B cell (primary cell): ENCODE measurements around the gene TPRG1L. TPM values are rescaled to one million over a fixed set of nuclear protein-coding genes. Genes with fewer than 3 reads are reported as not detected.

ENCODE experiments used
- ATAC-seq: fragments of 200-7000 bp; cut with Tn5 transposase; one replicate; pipeline ENCODE4 v1.10.0; 2021; ENCODE audit warnings: low read depth, mild to moderate bottlenecking, moderate number of reproducible peaks, moderate library complexity
- CTCF ChIA-PET: fragments of 350-600 bp; sonication (Branson Sonifier 250); formaldehyde crosslinking; loops from one replicate; lab custom pipeline; 2021; ENCODE audit warnings: antibody characterized with exemption, inconsistent platforms; lab: Charles Lee
- POLR2A ChIA-PET: fragments of 350-600 bp; sonication (Branson Sonifier 250); formaldehyde crosslinking; loops from one replicate; lab custom pipeline; 2021; ENCODE audit warnings: antibody characterized with exemption; lab: Charles Lee
- DNase-seq: peaks from one replicate; pipeline ENCODE4 v3.0.0; 2013
- H2AFZ ChIP-seq: 2 replicates; pipeline ENCODE4 v1.6.1; 2012; ENCODE audit warnings: mild to moderate bottlenecking, low read depth, low read length; ENCODE audit not compliant: insufficient read depth, poor library complexity, severe bottlenecking
- H3K27ac ChIP-seq, 2 donors: 1 replicate in 1 of 2; 2 replicates in 1 of 2; pipeline ENCODE4 v1.5.1; 2012 to 2013; ENCODE audit warnings: low read length in 2 of 2, mild to moderate bottlenecking in 2 of 2, moderate library complexity in 1 of 2
- H3K27me3 ChIP-seq, 4 experiments: fragments of 200-600 bp in 1 of 4; sonication (generic) in 1 of 4; replicated peaks in 1 of 4; 1 replicate in 2 of 4; 2 replicates in 2 of 4; pipeline versions ENCODE4 v1.6.1 to v1.7.0; 2013 to 2016; ENCODE audit warnings: low read length in 3 of 4, mild to moderate bottlenecking in 2 of 4, mixed read lengths in 1 of 4, moderate library complexity in 1 of 4; ENCODE audit not compliant: insufficient read depth in 4 of 4, control insufficient read depth in 3 of 4; ENCODE audit errors: control extremely low read depth in 1 of 4
- H3K36me3 ChIP-seq, 2 experiments: replicated peaks in 1 of 2; 1 replicate in 1 of 2; 2 replicates in 1 of 2; pipeline versions ENCODE4 v1.6.1 to v1.7.1; 2013; ENCODE audit warnings: low read length in 1 of 2; ENCODE audit not compliant: insufficient read depth in 2 of 2, control insufficient read depth in 1 of 2; ENCODE audit errors: control extremely low read depth in 1 of 2, extremely low read depth in 1 of 2
- H3K4me1 ChIP-seq, 2 donors: fragments of 200-600 bp in 1 of 2; sonication (generic) in 1 of 2; 1 replicate in 1 of 2; 2 replicates in 1 of 2; pipeline versions ENCODE4 v1.5.1 to v1.6.1; 2013 to 2017; ENCODE audit warnings: low read length in 2 of 2; ENCODE audit not compliant: control insufficient read depth in 2 of 2, insufficient read depth in 2 of 2
- H3K4me2 ChIP-seq: replicated peaks from 2 replicates; pipeline ENCODE3; 2012; ENCODE audit warnings: mild to moderate bottlenecking, low read depth, low read length; ENCODE audit not compliant: poor library complexity, severe bottlenecking
- H3K4me3 ChIP-seq, 5 experiments: fragments of 200-600 bp in 1 of 5; sonication (generic) in 1 of 5; 1 replicate in 3 of 5; 2 replicates in 2 of 5; pipeline versions ENCODE4 v1.5.1 to v1.7.0; 2011 to 2016; ENCODE audit warnings: low read length in 4 of 5, mild to moderate bottlenecking in 4 of 5, low read depth in 2 of 5, control low read depth in 1 of 5, moderate library complexity in 1 of 5; ENCODE audit not compliant: insufficient read depth in 1 of 5; ENCODE audit errors: control extremely low read depth in 1 of 5, extremely low read depth in 1 of 5
- H3K79me2 ChIP-seq: fragments of 200-600 bp; sonication (generic); one replicate; pipeline ENCODE4 v1.6.0; 2016; ENCODE audit warnings: low read length; ENCODE audit not compliant: control insufficient read depth, insufficient read depth
- H3K9ac ChIP-seq: fragments of 200-600 bp; sonication (generic); 2 replicates; pipeline ENCODE4 v1.6.1; 2017; ENCODE audit warnings: mild to moderate bottlenecking, low read length, moderate library complexity
- H3K9me3 ChIP-seq, 3 donors: one replicate each; pipeline versions ENCODE4 v1.6.1 to v1.7.1; 2013; ENCODE audit warnings: low read length in 2 of 3; ENCODE audit not compliant: control insufficient read depth in 2 of 3, insufficient read depth in 1 of 3; ENCODE audit errors: control extremely low read depth in 1 of 3
- H4K20me1 ChIP-seq: 2 replicates; pipeline ENCODE4 v1.6.0; 2012; ENCODE audit warnings: mild to moderate bottlenecking, low read length; ENCODE audit not compliant: insufficient read depth, control insufficient read depth, poor library complexity, severe bottlenecking
- H3K27ac Mint-ChIP-seq: one replicate; pipeline ENCODE4 v1.8.0; 2021; ENCODE audit warnings: mixed read lengths
- H3K27me3 Mint-ChIP-seq: one replicate; pipeline ENCODE4 v1.8.0; 2021; ENCODE audit warnings: mixed read lengths
- H3K4me1 Mint-ChIP-seq: one replicate; pipeline ENCODE4 v1.8.0; 2021; ENCODE audit warnings: mixed read lengths
- H3K4me3 Mint-ChIP-seq: one replicate; pipeline ENCODE4 v1.8.0; 2021; ENCODE audit warnings: mixed read lengths
- H3K9me3 Mint-ChIP-seq: one replicate; pipeline ENCODE4 v1.8.0; 2022; ENCODE audit warnings: mixed read lengths; ENCODE audit not compliant: insufficient read depth
- CTCF ChIP-seq: fragments of 200-600 bp; IDR thresholded peaks from one replicate; pipeline ENCODE4 v1.8.0; 2022; ENCODE audit warnings: antibody characterized with exemption, mild to moderate bottlenecking
- EZH2 ChIP-seq: IDR thresholded peaks from 2 replicates; pipeline ENCODE4 v1.6.1; 2012; ENCODE audit warnings: borderline replicate concordance, low read depth, mild to moderate bottlenecking, moderate library complexity, low read length; ENCODE audit not compliant: insufficient read depth, poor library complexity, severe bottlenecking
- WGBS: methylation state at CpG from one replicate; pipeline ENCODE4 v1.1.5; 2013; ENCODE audit warnings: missing lambda C conversion rate; ENCODE audit not compliant: insufficient coverage; 5-methylcytosine and 5-hydroxymethylcytosine counted together
- intact Hi-C: fragments of 100-400 bp; cut with micrococcal nuclease; formaldehyde crosslinking; loops from one replicate; pipeline ENCODE4 v1.10.0; 2022
- polyA plus RNA-seq: library from polyadenylated mRNA; depleted of rRNA; stranded (reverse); fragments of >200 nt; gene quantifications from 2 replicates; pipeline ENCODE4 v1.2.3, GENCODE V29; 2012
- total RNA-seq, 2 donors: library from RNA; stranded (reverse); fragments of 120-200 nt in 1 of 2; gene quantifications; 1 replicate in 1 of 2; 2 replicates in 1 of 2; pipeline versions ENCODE4 v1.2.3 to v1.2.4, GENCODE V29; 2013 to 2022

The TPRG1L gene
- total and polyA plus RNA-seq, 2 donors (not counting 1 experiment from before 2014, with no cell fraction given), result 19.5 to 48.6 TPM

DNA sequence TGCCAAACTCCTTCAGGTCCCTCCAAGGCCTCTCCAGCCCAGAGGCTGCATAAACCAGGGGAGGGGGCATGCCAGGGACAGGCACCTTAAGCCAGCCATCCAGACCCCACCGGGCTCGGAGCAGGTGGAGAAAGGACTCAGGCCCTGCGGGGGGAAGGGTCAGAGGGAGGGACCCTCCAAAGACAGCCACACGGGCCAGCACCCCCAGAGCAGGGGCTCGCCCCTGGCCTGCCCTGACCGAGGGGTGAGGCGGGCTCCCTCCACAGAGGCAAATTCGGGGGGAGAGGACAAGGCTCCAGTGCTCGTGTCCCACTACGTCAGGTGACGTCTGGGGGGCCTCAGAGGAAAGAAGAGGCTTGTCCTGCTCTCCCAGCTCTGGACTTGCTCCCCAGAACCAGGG lies 21.7 kb upstream of the TPRG1L start:
- no peak overlapping the region for H3K27ac ChIP-seq
- 96% methylated on average over 10 of the region's 11 CpGs for WGBS
- ATAC-seq (no peak), DNase-seq (no peak)
- Mint-ChIP-seq H3K4me3 (no peak overlapping the region), H3K27ac (no peak overlapping the region), H3K4me1 (peaks cover 3% of the 10 kb centered on the region), H3K9me3 (no peaks in the 10 kb centered on the region), H3K27me3 (no peaks in the 10 kb centered on the region)
- no peaks in the 10 kb centered on the region for H3K36me3 ChIP-seq
- H3K4me2 ChIP-seq, result no peak overlapping the region
- TF ChIP-seq EZH2, result no peak
- TF ChIP-seq CTCF, result no peak
- H3K27me3 ChIP-seq, result peaks cover 0 to 3% (median 0%) of the 10 kb centered on the region in 4 experiments
- H3K4me3 ChIP-seq, result no peak overlapping the region
- intact Hi-C loops, result no loop called here
- peaks cover 7 to 13% of the 10 kb centered on the region in 2 donors for H3K4me1 ChIP-seq
- ChIA-PET CTCF (no interaction called here), POLR2A (no interaction called here)
- H3K9ac ChIP-seq, result no peak overlapping the region
- H4K20me1 ChIP-seq, result no peaks in the 10 kb centered on the region
- no peak overlapping the region for H2AFZ ChIP-seq
- no peaks in the 10 kb centered on the region for H3K79me2 ChIP-seq
- peaks cover 0 to 7% (median 0%) of the 10 kb centered on the region in 3 donors for H3K9me3 ChIP-seq

DNA sequence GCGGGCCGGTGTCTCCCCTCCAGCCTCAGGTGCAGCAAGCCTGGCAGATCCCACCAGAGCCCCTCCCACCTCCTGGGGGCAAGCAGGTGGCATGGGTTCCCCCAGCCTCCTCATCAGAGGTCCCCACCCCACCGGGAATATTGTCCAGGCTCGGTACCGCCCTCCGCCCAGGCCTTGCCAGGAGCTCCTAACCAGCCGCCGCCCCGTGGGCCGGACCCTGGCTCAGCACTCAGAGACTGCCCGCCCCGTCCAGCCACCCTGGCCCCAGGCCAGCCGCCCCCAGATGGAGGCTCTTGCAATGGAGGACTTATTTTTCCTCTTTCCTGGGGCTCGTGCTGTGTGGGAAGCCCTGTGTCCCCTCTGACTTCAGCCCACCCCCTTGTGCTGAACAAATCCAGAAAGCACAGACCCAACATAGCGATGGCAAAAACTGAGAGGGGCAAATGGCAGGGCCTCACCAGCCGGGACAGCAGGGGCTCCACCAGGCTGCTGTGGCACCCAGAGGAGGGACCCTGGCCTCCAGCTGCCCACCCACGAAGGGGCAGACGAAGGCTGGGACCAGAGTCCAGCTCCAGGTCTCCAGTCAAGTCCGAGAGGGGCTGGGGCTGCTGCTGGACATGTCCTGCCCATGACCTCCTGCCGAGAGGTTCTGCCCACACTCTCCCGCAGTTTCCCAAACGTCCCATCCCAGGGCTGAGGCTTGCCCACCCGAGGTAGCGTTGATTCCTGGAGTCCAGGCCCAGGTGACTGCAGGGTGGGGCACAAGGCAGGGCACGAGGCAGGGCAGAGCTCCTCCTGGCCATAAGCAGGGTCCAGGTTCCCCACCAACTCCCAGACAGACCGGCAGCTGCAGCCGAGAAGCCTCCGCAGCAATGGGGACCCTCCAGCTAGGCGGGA lies 21.0 kb upstream of the TPRG1L start:
- H3K27ac ChIP-seq, result no peak overlapping the region
- Mint-ChIP-seq H3K27ac (no peak overlapping the region), H3K4me1 (no peaks in the 10 kb centered on the region), H3K9me3 (no peaks in the 10 kb centered on the region), H3K27me3 (no peaks in the 10 kb centered on the region), H3K4me3 (no peak overlapping the region)
- ATAC-seq (no peak), DNase-seq (no peak)
- no peak overlapping the region for H3K9ac ChIP-seq
- intact Hi-C loops, result no loop called here
- H3K36me3 ChIP-seq, result no peaks in the 10 kb centered on the region
- no peak overlapping the region for H3K4me2 ChIP-seq
- 92% methylated on average over 28 of the region's 29 CpGs for WGBS
- ChIA-PET CTCF (no interaction called here), POLR2A (no interaction called here)
- peaks cover 0 to 7% (median 0%) of the 10 kb centered on the region in 3 donors for H3K9me3 ChIP-seq
- TF ChIP-seq EZH2, result no peak
- TF ChIP-seq CTCF, result no peak
- no peaks in the 10 kb centered on the region for H4K20me1 ChIP-seq
- peaks cover 0 to 9% (median 2%) of the 10 kb centered on the region in 4 experiments for H3K27me3 ChIP-seq
- H3K79me2 ChIP-seq, result no peaks in the 10 kb centered on the region
- H3K4me3 ChIP-seq, result no peak overlapping the region
- no peak overlapping the region for H2AFZ ChIP-seq
- peaks cover under 1 to 6% of the 10 kb centered on the region in 2 donors for H3K4me1 ChIP-seq
